NB4 (cell line): ENCODE data around the gene SPRYD3.

Source experiments
- CTCF ChIP-seq: IDR thresholded peaks from one replicate; pipeline ENCODE4 v1.5.1; 2012; ENCODE audit warnings: low read depth, low read length
- MYC ChIP-seq: IDR thresholded peaks from 2 replicates; pipeline ENCODE4 v1.6.1; 2011; ENCODE audit warnings: low read depth, low read length
- POLR2A ChIP-seq: IDR thresholded peaks from 2 replicates; pipeline ENCODE4 v1.6.1; 2011; ENCODE audit warnings: mild to moderate bottlenecking; ENCODE audit not compliant: insufficient read length; ENCODE audit errors: extremely low read depth

GRCh38 chr12:53048780-53049401 is 30.3 kb downstream of the SPRYD3 start:
- TF ChIP-seq CTCF (no peak), MYC (no peak), POLR2A (no peak)
